Stimulated activated CD4-positive, alpha-beta T cell treated with anti-CD3 and anti-CD28 coated beads, Interleukin-15, amount 100 ng/mL, for 48 hours (primary cell): Measurements from ENCODE around the gene SUPT3H.

Experiments
- DNase-seq, 2 donors: peaks; one replicate each; pipeline ENCODE4 v3.0.0-alpha.2; 2020; ENCODE audit warnings: low read depth in 2 of 2

The SUPT3H gene

DNA sequence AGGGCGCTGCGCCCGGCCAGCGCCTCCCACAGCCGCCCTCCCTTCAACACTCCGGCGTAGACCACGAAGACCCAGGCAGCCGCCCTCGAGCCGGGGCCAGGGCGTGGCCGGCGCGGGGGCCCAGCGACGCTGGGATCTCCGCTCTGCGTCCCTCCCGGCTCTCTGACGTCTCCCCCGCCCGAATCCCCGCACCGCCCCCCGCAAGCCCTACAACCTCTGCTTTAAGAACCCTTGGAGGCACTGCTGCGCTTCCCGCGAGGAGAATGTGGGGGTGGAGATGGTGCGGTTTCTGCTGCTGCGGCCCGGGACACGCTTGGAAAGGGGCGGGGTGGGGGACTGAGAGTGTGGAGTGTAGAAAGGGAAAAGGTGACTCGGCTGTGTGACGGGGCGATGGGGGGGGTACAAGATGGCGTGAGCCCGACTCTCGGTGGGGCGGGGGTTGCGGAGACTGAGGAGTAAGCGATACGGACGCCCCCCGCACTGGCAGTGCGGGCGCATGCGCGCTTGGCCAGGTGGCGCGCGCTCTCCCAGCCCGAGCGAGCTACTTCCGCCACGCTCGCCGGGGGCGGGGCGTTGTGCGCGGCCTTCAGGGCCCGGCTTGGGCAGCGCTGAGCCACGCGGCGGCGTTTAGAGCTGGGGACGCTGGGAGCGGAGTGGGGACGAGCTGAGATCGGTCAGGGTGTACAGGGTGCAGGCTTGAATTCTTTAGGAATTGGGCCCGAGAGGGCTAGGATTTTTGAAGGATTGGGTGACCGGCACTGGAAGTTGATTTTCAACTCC is at the start of gene SUPT3H:
Gene SUPT3H, minus strand, starts transcription at position 381 of the 780 bp plus-strand sequence.
- peak; percentile 93 to 94 for DNase-seq

DNA sequence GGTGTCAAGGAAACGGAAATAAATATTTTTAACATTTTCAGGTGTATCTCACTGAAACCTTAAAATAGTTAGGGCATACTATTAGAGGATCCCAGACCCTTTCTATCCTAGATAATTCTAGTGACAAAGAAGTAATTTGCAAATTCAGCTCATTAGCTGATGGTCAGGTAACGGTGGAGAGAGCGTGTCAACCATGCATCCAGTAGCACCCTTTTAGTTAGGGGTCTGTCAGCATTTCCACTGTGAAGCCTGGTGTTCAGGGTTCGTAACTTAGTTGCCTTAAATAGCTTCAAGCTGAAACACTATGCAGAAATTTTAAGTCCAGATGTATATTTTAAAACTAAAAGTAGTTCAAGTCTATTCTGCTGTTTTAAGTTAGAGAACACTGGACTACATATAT is 48.5 kb upstream of the SUPT3H start:
- DNase-seq, result no peak

DNA sequence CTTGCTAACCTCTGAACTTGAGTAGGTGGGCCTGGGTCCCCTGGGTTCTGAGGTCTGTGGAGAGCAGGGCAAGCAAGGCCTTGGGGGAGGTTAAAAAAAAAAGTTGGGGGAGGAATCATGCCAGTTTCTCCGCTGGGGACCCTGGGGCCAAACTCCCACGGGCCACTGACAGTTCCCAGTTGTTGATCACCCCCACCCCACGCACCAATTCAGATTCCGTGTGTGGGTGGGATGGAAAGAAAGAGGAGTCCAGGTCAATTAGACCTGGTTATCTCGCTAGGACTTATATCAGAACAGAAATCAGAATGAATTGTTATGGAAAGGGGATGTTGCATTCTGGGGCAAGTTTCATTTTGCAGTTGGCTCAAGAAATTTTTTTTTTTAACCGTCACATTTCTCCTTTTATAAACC is 46.7 kb upstream of the SUPT3H start:
- peak in 1 of 2 donors; percentile 27 for DNase-seq

DNA sequence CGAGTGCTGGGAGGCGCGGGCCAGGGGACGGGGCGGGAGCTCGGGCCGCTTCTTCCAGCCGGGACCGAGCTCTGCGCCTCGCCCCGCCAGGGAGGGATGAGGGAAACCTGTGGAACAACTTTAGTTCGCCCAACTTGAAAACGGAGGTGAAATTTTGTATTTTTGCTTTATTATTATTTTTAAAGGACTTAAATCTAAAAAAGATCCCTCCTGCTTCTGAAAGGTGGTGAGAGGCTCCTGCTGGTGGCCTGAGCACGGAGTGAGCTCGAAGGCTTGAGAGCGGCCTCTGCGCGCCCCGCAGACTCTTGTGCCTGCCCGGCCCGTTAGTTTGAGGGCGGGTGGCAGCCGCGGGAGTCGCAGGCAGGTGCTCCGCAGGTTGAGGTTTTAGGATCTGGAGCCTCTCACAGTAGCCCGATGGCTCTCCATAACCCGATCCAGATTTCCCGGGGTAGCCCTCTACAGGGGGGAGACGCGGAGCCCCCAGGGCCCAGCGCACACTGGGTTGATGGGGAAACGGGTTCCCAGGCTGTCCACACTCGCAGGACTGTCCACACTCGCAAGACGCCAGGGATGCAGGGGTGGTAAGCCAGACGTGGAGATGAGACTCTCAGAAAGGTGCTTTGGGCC is 46.2 kb upstream of the SUPT3H start:
- no peak for DNase-seq

DNA sequence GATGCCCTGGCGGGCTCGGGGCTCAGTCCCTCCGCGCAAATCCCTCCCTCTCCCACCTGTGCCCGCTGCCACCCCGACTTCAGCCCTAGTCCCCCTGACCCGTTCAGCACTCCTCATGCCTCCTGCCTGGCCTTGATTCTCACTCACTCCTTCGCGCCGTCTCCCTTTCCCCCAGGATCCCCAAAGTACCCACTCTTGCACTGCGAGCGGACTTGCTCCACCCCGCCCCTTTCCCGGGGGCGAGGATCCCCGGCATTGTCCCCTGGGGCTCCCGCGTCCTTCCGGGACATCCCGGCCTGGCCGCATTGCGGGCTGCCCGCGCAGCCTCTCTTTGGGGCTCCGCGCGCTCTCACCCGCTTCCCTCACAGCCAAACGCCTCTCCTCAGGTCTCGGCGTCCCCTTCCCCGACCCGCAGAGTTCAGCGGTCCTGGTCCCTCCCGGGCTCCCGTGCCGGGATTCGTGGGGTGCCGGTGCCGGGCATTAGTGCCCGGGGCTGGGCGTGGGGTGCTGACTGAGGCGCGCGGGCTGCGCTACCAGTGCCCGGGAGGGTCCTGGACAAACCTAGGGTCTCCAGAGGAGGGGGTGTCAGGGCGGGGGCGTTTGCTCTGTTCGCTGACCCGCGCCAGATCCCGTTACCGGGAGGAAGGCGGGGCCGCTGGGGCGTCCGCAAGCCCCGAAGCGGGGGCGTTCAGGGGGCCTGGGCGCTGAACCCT is 45.5 kb upstream of the SUPT3H start:
- DNase-seq, result peak in 1 of 2 donors; percentile 25

DNA sequence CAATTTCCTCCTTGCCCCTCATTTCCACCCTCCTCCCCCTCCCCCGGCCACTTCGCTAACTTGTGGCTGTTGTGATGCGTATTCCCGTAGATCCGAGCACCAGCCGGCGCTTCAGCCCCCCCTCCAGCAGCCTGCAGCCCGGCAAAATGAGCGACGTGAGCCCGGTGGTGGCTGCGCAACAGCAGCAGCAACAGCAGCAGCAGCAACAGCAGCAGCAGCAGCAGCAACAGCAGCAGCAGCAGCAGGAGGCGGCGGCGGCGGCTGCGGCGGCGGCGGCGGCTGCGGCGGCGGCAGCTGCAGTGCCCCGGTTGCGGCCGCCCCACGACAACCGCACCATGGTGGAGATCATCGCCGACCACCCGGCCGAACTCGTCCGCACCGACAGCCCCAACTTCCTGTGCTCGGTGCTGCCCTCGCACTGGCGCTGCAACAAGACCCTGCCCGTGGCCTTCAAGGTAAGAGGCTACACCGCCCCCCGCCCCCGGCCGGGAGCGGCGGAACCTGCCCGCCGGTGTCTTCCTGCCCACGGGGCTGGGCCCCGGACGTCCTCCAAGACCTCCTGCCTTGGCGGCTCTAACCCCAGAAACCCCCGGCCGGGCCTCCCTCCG is 44.9 kb upstream of the SUPT3H start:
- DNase-seq, result no peak

DNA sequence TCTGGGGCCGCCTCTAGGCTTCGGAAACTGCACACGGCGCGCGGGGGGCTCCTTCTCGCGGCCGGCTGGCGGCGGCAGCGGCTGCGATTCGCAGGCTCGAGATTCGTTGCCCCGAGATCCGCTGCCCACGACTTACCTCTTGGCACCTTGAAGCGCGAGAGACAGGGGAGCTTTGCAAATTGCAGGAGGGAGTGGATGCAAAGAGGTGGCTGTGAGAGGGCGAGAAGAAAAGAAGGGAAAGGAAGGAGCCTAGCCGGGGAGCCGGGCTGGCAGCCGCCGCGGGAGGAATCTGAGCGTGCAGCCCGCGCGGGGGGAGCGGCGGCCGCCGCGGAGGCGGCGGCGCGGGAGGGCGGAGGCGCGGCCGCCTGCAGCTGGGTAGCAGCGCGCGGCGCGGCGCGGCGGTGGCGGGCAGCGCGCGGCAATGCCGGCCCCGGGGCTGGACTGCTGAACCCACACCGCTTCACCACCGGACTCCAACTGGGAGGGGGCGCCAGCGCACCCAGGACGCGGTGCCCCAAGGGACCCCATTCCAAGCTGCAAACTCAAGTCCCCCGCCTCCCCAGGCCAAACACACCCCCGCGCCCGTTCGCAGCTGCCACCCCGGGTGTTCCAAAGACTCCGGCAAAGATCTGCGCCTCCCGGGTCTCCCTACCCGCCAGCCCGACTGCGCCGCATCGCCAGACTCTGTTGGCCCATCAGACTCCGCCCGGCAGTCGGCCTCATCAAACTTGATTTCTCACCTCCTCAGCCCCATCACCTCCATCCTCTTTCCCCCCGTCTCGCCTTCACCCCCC is 44.2 kb upstream of the SUPT3H start:
- DNase-seq, result peak in 1 of 2 donors; percentile 41

DNA sequence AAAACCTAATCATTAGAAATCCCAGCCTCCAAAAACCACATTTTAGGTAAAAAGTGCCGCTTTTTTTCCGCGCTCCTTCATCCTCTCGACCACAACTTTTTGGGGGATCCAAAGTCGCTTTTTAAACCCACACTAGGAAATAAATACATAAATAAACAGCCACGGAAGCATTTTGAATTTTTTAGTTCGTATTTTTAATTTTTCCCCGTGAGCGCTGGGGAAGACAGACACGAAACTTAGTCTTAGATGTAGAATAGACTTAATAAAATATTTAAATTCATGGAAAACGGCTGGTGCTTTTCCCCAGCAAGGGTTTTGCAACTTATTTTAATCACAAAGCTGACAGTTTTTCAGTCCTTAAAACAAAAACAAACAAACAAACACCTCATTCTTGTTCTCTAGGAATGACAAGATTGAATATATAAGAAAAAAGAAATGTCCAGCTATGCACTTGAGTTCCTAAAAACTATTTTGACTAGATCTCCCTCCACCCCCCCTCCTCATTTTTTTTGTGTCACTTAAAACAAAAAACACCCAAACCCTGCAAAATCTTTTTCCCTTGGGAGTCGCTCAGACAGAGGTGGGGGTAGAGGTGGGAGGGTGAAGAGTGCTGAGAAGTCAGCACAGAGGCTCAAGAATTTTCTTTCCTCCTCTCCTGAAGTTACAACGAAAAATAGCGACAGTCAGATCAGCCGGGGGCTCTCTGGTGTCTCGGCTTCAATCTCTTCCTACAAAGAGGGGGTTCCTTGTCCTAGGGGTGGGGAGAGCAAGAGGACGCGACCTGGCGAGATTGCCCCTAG is 43.4 kb upstream of the SUPT3H start:
- no peak for DNase-seq

DNA sequence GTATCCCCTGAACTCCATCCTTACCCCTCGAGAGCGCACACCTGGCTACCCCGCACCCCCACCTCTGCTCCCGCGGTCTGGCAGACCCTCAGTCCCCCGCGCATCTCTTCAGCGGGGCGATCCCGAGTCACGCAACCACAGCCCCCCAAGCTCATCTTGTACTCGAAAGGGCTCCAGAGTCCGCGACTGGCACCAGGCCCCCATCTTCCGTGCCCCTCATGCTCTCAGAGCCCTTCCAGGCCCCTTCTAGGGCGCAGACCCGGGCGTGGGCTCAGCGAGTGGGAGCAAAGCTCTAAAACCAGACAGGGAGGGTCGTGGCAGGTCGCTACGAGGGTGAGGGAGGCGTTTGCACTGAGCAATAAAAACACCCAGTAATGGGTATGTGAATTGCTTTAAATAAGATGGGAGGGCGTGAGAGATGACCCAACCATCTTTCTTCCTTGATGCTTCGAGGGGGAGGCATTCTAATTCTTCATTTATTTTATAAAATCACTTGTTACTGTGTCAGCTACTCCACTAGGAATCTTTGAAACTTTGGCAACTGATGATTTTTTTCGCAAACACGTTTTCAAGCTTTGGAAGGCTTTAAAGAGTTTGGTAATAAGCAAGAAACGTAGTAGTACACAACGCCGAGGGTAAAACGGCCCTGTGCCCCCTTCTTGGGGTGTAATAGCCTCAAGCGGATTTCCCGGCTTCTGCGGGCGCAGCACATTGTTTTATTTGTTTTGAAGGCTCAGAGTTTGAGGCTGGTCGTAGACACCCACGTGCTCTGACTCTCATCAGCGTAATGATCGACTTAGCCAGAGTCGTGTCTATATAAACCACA is 42.6 kb upstream of the SUPT3H start:
- peak in 1 of 2 donors; percentile 50 for DNase-seq

DNA sequence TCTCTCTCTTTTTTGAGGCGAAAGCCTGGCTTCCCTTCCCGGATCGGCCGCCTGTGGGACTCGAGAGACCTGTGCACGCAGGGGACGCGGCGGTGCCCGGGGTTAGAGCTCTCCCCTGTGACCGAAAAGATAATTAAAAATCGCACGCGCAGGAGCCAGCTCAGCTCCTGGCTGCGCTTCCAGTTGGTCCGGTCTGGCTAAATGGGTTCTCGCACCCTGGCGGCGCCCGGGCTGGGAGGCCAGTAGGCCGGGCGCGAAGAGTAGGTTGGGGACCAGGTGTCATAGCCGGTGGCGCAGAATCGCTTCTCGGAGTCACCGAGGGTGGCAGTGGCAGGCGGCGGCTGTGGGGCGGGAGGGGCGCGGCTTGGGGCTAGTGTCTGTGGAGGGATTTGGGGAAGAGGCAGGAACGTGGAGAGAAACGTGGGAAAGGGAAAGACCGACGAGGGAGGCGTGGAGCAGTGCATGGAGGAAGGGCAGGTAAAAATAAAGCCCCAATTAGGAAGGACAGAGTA is 41.9 kb upstream of the SUPT3H start:
- DNase-seq, result peak; percentile 51 to 55

DNA sequence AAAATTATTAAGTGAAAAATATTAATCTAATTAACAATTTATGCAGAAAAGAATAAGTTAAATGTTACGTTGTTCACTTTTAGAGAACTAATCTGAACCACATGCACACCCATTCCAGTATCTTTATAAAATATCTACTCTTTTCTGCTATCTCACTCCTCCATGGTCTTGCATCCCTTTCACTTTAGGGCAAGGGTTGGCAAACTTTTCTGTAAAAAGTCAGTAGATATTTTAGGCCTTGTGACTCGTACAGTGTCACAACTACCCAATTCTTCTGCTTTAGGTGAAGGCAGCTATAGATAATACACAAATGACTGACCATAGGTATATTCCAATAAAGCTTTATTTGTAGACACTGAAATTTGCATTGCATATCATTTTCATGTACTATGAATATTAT is 39.7 kb upstream of the SUPT3H start:
- no peak for DNase-seq

DNA sequence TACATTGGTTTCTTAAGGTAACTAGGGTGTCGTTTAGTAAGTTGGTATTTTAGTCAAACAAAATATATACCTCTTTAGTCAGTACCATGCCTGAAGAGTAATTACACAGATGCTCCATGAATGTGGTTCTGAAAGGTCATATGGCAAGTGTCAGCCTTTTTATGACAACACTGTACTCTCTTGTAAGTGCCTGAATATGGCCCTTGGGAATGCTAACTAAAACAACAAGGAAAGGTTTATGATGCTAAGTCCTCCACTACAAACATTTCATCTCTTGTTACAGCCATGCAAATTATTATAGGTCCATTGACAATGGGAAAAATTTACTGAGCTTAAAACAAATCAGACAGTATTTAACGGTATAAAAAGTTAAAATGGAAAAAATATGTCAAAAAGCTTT is 39.0 kb upstream of the SUPT3H start:
- no peak for DNase-seq

DNA sequence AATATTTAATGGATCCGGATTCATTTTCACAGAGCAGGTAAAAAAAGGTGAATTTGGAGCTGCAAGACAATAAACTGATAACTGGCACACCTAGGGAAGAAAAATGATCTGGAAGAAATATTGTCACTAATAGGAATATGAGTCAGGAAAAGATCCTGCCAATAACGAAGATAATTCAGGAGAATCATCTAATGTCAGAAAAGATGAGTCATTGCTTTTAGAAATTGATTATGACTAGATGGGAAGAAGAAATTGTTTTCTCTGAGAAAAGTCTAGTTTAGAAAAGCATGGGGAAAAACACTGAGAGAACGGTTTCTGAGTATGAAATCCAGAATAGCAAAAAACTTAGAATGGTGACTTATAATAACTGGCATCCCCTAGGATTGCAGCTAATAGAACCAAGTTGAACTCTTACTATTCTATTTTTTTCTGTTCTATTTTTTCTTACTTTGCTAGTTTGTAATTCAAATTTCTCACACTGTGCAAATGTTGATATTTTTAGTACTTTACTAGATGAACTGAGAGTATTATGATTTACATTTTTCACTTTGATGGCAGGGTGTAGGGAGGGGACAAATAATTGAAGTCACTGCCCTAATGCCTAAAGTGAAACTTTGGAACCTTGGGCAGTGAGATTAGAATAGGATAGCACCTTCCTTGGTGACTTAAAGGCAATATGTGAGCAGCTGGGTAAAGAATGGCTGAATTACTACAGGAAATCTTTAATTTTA is 38.2 kb upstream of the SUPT3H start:
- no peak for DNase-seq

DNA sequence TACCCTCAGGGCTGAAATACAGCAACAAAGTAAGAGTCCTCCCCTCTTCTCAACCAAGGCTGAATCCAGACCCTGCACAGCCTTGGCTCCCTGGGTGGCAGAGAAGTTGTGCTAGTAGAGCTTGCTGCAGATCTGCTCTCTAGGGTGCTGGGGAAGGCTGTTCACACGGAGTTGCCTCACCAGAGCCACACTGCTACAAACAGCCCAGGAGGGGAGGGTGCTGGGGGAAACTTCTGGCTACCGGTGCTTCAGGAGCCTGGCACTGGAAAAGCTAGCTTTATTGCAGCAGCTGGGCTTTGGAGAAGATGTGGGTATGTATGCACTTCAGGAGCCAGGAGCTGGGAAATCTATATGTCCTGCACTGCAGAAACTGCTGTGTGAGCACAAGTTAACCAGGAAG is 37.6 kb upstream of the SUPT3H start:
- no peak for DNase-seq

DNA sequence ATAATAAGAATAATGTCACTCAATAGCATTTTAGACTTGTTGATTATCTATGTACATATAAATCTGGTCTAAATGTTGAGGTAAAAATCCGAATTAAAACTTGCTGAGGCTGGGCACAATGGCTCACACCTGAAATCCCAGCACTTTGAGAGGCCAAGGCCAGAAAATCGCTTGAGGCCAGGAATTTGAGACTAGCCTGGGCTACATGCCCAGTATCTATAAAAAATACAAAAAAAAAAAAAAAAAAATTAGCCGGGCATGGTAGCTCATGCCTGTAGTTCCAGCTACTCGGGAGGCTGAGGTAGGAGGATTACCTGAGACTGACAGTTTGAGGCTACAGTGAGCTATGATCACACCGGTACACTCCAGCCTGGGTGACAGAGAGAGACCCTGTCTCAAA is 34.2 kb upstream of the SUPT3H start:
- DNase-seq, result no peak

DNA sequence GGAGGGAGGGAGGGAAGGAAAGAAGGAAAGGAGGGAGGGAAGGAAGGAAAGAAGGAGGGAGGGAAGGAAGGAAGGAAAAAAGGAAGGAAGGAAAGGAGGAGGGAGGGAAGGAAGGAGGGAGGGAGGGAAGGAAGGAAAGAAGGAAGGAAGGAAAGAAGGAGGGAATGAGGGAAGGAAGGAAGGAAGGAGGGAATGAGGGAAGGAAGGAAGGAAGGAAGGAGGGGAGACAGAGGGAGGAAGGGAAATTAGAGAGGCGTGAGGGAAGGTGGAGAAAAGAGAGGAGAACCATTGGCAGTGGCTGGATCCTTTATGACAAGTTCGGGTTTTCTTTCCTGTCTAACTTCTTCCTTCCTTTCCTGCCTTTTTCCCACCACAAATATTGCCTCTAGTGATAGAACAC is 22.3 kb upstream of the SUPT3H start:
- no peak for DNase-seq

DNA sequence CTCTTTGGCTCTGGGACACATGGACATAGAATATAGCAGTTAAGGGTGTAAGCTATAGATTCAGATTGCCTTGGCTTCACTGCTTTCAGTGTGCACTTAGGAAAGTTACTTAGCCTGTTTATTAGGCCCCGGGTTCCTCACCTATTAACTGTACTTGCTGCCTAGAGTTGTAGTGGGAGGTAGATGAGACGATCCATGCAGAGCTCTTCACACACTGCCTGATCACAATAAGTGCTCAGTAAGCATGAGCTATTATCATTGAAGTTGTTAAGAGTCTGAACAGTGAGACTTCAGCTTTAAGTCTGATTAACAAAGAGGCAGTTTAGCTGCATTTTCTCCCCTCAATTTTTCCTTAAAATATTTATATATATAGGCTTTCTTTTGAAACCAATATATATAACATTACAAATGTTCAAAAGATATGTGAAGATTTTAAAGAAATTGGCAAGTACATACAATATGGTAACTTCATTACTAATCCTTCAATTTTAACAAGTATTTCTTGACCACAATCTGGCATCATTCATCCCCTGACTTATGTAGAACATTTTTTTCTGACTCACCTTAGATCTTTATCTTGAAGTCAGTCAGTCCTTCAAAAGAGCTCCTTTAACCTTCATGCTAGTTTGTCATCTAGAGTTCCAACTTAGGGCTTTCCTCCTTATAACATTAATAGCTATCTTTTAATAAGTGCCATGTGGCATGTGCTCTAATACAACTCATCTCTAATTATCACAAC is 20.5 kb upstream of the SUPT3H start:
- DNase-seq, result no peak

DNA sequence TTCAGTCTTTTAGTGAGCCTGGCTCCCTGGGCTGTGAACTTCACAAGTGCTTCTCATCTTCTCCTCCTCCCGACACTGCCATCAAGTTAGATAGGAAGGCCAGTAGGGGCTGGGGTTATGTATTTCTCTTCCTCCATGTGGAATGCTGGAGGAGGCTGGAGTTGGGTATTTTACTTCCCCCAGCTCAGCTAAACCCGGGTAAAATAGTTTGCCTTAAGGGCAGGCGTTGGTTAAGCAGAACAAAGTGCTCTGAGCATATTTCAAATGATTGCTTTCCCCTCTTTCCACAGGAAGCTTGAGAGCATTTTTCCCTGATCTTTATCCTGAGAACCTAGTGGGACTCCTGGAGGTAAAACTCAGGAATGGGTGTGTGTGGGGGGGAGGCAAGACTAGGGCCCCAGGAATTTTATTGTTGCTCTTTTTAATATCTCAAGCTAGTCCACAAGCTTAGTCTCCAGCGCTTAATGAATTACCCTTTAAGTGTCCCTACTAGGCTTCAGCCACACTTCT is 16.9 kb upstream of the SUPT3H start:
- DNase-seq, result no peak
